ENCODE data around the gene PLEKHA7. TPM values are rescaled to one million over a fixed set of nuclear protein-coding genes. Genes with fewer than 3 reads are reported as not detected.
"Not testable (repeated sequence)": the region's sequence is repeated elsewhere in the genome, so short reads cannot be mapped to it uniquely, and the experiment has no call there.

The PLEKHA7 gene
- total and polyA plus RNA-seq, 2 donors, result 2.0 to 7.3 TPM

DNA sequence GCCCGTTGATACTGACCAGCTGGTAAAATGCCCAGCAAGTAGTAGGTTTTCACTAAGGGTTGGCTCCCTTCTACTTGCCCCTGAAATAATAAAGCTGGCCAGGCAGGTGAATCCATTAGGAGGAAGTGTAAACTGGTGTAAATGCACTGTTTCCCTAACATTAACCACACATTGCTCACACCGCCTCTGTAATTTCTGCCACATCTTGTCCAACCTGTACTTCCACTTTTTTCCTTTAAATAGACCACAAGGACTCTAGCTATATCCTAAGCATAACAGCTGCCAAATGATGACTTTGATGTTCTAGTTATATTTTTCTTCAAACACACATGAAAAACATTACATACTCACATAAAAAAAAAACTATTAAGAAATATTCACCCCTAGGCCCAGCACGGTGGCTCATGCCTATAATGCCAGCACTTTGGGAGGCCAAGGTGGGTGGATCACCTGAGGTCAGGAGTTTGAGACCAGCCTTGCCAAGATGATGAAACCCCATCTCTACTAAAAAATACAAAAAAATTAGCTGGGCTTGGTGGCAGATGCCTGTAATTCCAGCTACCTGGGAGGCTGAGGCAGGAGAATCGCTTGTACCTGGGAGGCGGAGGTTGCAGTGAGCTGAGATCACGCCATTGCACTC lies 95.6 kb downstream of the PLEKHA7 start:
- H3K27ac ChIP-seq (ENCODE audit: low read depth in 1 of 2, low read length in 1 of 2); H3K36me3 ChIP-seq (ENCODE audit: control insufficient read depth in 2 of 2, insufficient read depth in 2 of 2, low read length in 1 of 2); H3K4me3 ChIP-seq (ENCODE audit: low read length in 2 of 2); H3K4me1 ChIP-seq (ENCODE audit: control insufficient read depth in 2 of 2, insufficient read depth in 2 of 2, low read length in 2 of 2); H3K9me3 ChIP-seq (ENCODE audit: control insufficient read depth in 2 of 2, insufficient read depth in 1 of 2, low read length in 1 of 2): not testable (repeated sequence)
- H3K27me3 ChIP-seq (ENCODE audit: control insufficient read depth in 2 of 2, insufficient read depth in 1 of 2, low read length in 1 of 2), result peaks cover 3 to 23% of the 10 kb centered on the region in 2 donors
- WGBS, result 78% methylated on average over 6 of the region's 6 CpGs
- DNase-seq (ENCODE audit: low read depth in 6 of 9, low spot score in 9 of 9), result peak in 1 of 9 donors; percentile 12

DNA sequence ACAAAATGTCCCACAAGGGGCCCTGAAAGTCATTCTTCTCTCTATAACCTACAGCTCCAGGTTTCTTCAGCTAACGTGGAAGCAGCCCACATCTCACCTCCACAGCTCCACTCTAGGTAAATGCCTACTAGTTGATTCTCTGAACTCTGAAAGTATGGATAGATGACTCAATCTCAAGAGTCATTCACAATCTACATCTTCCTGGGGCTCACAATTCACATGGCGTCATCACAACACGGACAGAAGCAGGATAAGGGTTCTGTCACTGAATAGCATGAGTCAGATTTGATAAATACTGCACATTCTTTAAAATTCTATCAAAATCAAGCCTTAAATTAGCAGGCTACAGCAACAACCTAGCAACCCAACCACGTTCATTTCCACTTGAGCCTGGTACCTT lies 96.3 kb downstream of the PLEKHA7 start:
- Histone ChIP-seq H3K9me3 (ENCODE audit: control insufficient read depth in 2 of 2, insufficient read depth in 1 of 2, low read length in 1 of 2) (no peaks in the 10 kb centered on the region), H3K4me1 (ENCODE audit: control insufficient read depth in 2 of 2, insufficient read depth in 2 of 2, low read length in 2 of 2) (no peaks in the 10 kb centered on the region), H3K4me3 (ENCODE audit: low read length in 2 of 2) (no peak overlapping the region), H3K36me3 (ENCODE audit: control insufficient read depth in 2 of 2, insufficient read depth in 2 of 2, low read length in 1 of 2) (no peaks in the 10 kb centered on the region), H3K27ac (ENCODE audit: low read depth in 1 of 2, low read length in 1 of 2) (no peak overlapping the region), H3K27me3 (ENCODE audit: control insufficient read depth in 2 of 2, insufficient read depth in 1 of 2, low read length in 1 of 2) (peaks cover 0 to 15% of the 10 kb centered on the region in 2 donors)
- DNase-seq (ENCODE audit: low read depth in 6 of 9, low spot score in 9 of 9), result no peak
- WGBS, result 97% methylated on average over 4 of the region's 4 CpGs

DNA sequence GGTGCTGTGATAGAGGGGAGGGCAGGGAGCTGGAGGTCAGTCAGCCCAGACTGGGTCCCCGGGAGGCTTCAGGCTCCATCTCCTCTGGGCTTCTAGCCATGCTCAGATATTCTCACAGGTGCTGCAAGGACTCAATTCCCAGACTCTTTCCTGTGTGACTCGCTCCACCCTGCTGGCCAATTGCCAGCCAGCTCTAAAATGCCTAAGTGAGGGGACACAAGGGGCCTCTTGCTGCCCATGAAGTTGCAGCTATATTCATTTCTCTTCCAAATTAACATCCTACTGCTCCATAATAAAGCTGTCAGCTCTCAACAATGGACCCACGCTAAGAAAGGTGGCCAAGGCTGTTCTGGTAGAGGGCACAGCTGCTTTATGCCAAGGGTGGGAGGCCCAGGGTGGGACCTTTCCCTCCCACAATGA lies 101.5 kb downstream of the PLEKHA7 start:
- Histone ChIP-seq H3K4me3 (ENCODE audit: low read length in 2 of 2) (no peak overlapping the region), H3K9me3 (ENCODE audit: control insufficient read depth in 2 of 2, insufficient read depth in 1 of 2, low read length in 1 of 2) (no peaks in the 10 kb centered on the region), H3K4me1 (ENCODE audit: control insufficient read depth in 2 of 2, insufficient read depth in 2 of 2, low read length in 2 of 2) (no peaks in the 10 kb centered on the region), H3K36me3 (ENCODE audit: control insufficient read depth in 2 of 2, insufficient read depth in 2 of 2, low read length in 1 of 2) (no peaks in the 10 kb centered on the region), H3K27me3 (ENCODE audit: control insufficient read depth in 2 of 2, insufficient read depth in 1 of 2, low read length in 1 of 2) (no peaks in the 10 kb centered on the region), H3K27ac (ENCODE audit: low read depth in 1 of 2, low read length in 1 of 2) (no peak overlapping the region)
- WGBS, result 85% methylated on average over 3 of the region's 3 CpGs
- no peak for DNase-seq (ENCODE audit: low read depth in 6 of 9, low spot score in 9 of 9)

DNA sequence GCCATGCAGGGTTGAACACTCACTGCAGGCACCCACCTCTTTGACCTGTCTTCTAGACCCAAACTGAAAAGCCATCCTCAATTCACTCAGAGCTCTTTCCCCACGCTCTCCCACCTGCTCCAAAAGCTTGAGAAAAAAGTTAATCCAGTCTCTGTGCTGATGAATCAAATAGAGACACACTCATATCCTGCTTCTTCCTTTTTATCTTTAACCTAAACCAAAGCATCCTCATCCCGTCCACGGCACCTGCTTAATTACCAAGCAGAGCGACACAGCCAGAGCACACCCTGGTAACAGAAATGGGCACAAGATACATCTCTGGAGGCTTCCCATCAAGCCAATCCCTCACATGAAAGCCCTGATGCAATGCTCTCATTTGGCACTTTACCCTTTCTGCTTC lies 102.6 kb downstream of the PLEKHA7 start:
- Histone ChIP-seq H3K9me3 (ENCODE audit: control insufficient read depth in 2 of 2, insufficient read depth in 1 of 2, low read length in 1 of 2) (no peaks in the 10 kb centered on the region), H3K4me3 (ENCODE audit: low read length in 2 of 2) (no peak overlapping the region), H3K27ac (ENCODE audit: low read depth in 1 of 2, low read length in 1 of 2) (no peak overlapping the region), H3K36me3 (ENCODE audit: control insufficient read depth in 2 of 2, insufficient read depth in 2 of 2, low read length in 1 of 2) (no peaks in the 10 kb centered on the region), H3K27me3 (ENCODE audit: control insufficient read depth in 2 of 2, insufficient read depth in 1 of 2, low read length in 1 of 2) (no peaks in the 10 kb centered on the region), H3K4me1 (ENCODE audit: control insufficient read depth in 2 of 2, insufficient read depth in 2 of 2, low read length in 2 of 2) (no peaks in the 10 kb centered on the region)
- 93% methylated on average over 4 of the region's 4 CpGs for WGBS
- no peak for DNase-seq (ENCODE audit: low read depth in 6 of 9, low spot score in 9 of 9)

DNA sequence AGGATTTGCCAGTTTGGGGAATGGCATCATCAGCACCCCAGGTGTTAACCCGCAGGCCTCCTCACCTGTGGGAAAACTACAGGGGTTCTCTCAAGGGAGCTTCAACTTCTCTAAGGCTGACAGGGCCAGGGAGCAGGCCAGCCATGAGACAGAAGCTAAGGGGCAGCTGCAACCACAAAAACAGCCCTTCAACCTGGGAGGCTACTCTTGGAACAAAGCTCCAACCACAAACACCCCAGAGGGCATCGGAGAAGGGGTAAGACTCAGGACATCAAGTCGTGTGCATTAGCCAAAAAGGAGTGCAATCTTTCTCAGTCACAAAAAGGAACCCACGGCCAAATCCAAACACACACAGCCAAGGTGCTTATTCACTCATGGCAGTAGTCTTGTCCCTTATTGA lies 103.0 kb downstream of the PLEKHA7 start:
- DNase-seq (ENCODE audit: low read depth in 6 of 9, low spot score in 9 of 9), result no peak
- 91% methylated on average over 4 of the region's 4 CpGs for WGBS
- Histone ChIP-seq H3K4me3 (ENCODE audit: low read length in 2 of 2) (no peak overlapping the region), H3K27me3 (ENCODE audit: control insufficient read depth in 2 of 2, insufficient read depth in 1 of 2, low read length in 1 of 2) (no peaks in the 10 kb centered on the region), H3K9me3 (ENCODE audit: control insufficient read depth in 2 of 2, insufficient read depth in 1 of 2, low read length in 1 of 2) (no peaks in the 10 kb centered on the region), H3K4me1 (ENCODE audit: control insufficient read depth in 2 of 2, insufficient read depth in 2 of 2, low read length in 2 of 2) (no peaks in the 10 kb centered on the region), H3K36me3 (ENCODE audit: control insufficient read depth in 2 of 2, insufficient read depth in 2 of 2, low read length in 1 of 2) (no peaks in the 10 kb centered on the region), H3K27ac (ENCODE audit: low read depth in 1 of 2, low read length in 1 of 2) (no peak overlapping the region)

DNA sequence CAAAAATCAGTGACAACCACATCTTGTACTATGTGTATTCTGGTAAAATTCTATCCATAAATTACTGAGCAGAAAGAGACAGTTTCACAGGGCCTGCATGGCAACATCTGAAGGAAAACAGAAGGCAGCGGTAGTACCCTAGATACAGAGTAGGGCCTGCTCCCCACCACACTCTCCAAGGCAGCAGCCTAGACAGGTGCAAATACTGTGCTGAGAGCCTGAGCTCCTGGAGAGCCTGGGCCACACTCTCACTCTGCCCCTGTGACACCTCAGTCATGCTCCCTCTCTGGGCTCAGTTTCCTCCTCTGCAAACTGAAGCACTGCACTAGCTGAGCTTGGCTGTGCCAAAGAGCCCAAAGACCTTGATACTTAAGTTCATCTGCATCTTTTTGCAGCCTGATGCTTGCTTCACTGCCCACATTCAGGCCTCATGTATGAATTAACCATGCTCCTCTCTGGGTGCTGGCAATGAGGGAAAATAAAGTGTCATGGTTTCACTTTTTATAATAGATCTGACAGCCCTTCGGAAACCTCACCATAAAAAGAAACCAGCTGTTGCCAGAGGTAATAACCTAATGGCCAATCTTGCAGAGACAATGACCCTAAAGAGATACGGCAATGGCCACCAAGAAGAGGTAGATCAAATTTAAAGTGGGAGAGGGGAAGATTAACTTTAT lies 104.7 kb downstream of the PLEKHA7 start:
- Histone ChIP-seq H3K4me1 (ENCODE audit: control insufficient read depth in 2 of 2, insufficient read depth in 2 of 2, low read length in 2 of 2) (no peaks in the 10 kb centered on the region), H3K27ac (ENCODE audit: low read depth in 1 of 2, low read length in 1 of 2) (no peak overlapping the region), H3K9me3 (ENCODE audit: control insufficient read depth in 2 of 2, insufficient read depth in 1 of 2, low read length in 1 of 2) (no peaks in the 10 kb centered on the region), H3K36me3 (ENCODE audit: control insufficient read depth in 2 of 2, insufficient read depth in 2 of 2, low read length in 1 of 2) (no peaks in the 10 kb centered on the region), H3K4me3 (ENCODE audit: low read length in 2 of 2) (no peak overlapping the region), H3K27me3 (ENCODE audit: control insufficient read depth in 2 of 2, insufficient read depth in 1 of 2, low read length in 1 of 2) (no peaks in the 10 kb centered on the region)
- no peak for DNase-seq (ENCODE audit: low read depth in 6 of 9, low spot score in 9 of 9)
- WGBS, result 87% methylated on average over 3 of the region's 3 CpGs

DNA sequence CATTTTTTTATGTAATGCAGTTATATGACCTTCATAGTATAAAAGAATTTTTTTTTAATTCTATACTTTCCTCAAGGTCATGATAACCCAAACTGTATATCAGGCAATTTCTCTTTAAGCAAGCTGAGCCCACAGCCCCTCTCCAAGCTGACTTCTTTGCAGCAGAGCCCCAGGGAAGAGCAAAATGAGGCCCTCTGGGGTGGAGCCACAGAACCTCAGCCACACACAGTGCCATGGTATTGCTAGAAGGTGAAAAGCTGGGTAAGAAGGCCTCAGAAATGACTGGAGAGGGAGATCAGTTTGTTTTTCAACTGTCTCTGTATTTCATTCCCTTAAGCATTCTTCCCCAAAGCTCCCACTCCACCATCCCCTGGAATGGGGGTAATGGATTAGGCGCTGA lies 108.8 kb downstream of the PLEKHA7 start:
- Histone ChIP-seq H3K36me3 (ENCODE audit: control insufficient read depth in 2 of 2, insufficient read depth in 2 of 2, low read length in 1 of 2) (no peaks in the 10 kb centered on the region), H3K9me3 (ENCODE audit: control insufficient read depth in 2 of 2, insufficient read depth in 1 of 2, low read length in 1 of 2) (no peaks in the 10 kb centered on the region), H3K27ac (ENCODE audit: low read depth in 1 of 2, low read length in 1 of 2) (no peak overlapping the region), H3K27me3 (ENCODE audit: control insufficient read depth in 2 of 2, insufficient read depth in 1 of 2, low read length in 1 of 2) (no peaks in the 10 kb centered on the region), H3K4me1 (ENCODE audit: control insufficient read depth in 2 of 2, insufficient read depth in 2 of 2, low read length in 2 of 2) (no peaks in the 10 kb centered on the region), H3K4me3 (ENCODE audit: low read length in 2 of 2) (no peak overlapping the region)
- WGBS, result 100% methylated on average over 1 of the region's 1 CpG
- DNase-seq (ENCODE audit: low read depth in 6 of 9, low spot score in 9 of 9), result no peak

DNA sequence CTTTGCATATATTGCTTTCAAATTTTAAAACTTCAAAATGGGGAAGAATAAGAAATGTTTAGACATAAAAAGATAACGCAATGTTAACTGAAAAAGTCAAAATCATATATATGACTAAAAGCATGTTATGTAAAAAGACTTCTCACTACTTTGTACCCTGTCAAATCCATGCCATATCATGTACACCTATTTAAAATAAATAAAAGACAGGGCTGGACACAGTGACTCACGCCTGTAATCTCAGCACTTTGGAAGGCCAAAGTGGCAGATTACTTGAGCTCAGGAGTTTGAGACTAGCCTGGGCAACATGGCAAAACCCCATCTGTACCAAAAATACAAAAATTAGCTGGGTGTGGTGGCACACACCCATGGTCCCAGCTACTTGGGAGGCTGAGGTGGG lies 109.5 kb downstream of the PLEKHA7 start:
- H3K9me3 ChIP-seq (ENCODE audit: control insufficient read depth in 2 of 2, insufficient read depth in 1 of 2, low read length in 1 of 2); H3K27ac ChIP-seq (ENCODE audit: low read depth in 1 of 2, low read length in 1 of 2); H3K36me3 ChIP-seq (ENCODE audit: control insufficient read depth in 2 of 2, insufficient read depth in 2 of 2, low read length in 1 of 2); H3K4me1 ChIP-seq (ENCODE audit: control insufficient read depth in 2 of 2, insufficient read depth in 2 of 2, low read length in 2 of 2); H3K27me3 ChIP-seq (ENCODE audit: control insufficient read depth in 2 of 2, insufficient read depth in 1 of 2, low read length in 1 of 2); H3K4me3 ChIP-seq (ENCODE audit: low read length in 2 of 2); DNase-seq (ENCODE audit: low read depth in 6 of 9, low spot score in 9 of 9): not testable (repeated sequence)
- 99% methylated on average over 2 of the region's 2 CpGs for WGBS

DNA sequence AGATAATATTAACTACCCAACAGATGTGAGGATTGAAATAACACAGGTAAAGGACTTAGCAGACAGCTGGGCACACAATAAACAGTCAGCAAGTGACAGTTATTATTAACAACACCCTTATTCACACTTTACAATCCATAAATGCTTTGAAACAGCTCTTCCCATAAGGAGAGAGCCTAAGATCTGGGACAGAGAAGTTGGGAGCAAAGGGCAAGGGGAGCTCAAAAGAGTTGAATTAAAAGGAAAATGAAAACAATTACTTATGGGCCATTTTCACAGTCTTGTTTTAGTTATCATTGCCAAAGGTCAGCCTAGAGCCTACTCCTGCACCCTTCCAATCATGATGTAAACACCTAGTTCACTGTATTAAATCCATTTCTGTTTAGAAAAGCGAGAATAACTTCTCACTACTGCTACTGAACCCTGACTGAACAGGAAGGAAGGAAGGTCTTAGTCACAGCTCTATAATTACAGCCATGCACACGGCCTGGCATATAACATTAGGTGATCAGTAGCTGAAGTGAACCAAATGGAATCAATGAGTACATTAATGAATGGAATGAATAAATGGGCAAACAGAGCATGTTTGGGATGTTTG lies 111.3 kb downstream of the PLEKHA7 start:
- Histone ChIP-seq H3K4me1 (ENCODE audit: control insufficient read depth in 2 of 2, insufficient read depth in 2 of 2, low read length in 2 of 2) (no peaks in the 10 kb centered on the region), H3K36me3 (ENCODE audit: control insufficient read depth in 2 of 2, insufficient read depth in 2 of 2, low read length in 1 of 2) (no peaks in the 10 kb centered on the region), H3K27ac (ENCODE audit: low read depth in 1 of 2, low read length in 1 of 2) (no peak overlapping the region), H3K27me3 (ENCODE audit: control insufficient read depth in 2 of 2, insufficient read depth in 1 of 2, low read length in 1 of 2) (no peaks in the 10 kb centered on the region), H3K9me3 (ENCODE audit: control insufficient read depth in 2 of 2, insufficient read depth in 1 of 2, low read length in 1 of 2) (no peaks in the 10 kb centered on the region), H3K4me3 (ENCODE audit: low read length in 2 of 2) (no peak overlapping the region)
- WGBS, result 40% methylated on average over 2 of the region's 2 CpGs
- no peak for DNase-seq (ENCODE audit: low read depth in 6 of 9, low spot score in 9 of 9)

Data from thymus (tissue), 11 donors.